HG02623 (cell line): ENCODE measurements around the gene CRTC2.

Experiments
- ATAC-seq: cut with Tn5 transposase; IDR thresholded peaks from one replicate; pipeline ENCODE4 v1.9.1; 2021; ENCODE audit warnings: moderate library complexity; ENCODE audit not compliant: unreplicated experiment

Gene CRTC2

GRCh38 chr1:153973525-153973924 lies 15.1 kb upstream of the CRTC2 start:
- no peak for ATAC-seq

- ATAC-seq = no peak
These were observed 14.7 kb upstream of the CRTC2 start for GRCh38 chr1:153973071-153973470.

- ATAC-seq = no peak
These were observed 11.9 kb upstream of the CRTC2 start for GRCh38 chr1:153970346-153970745.

- ATAC-seq = no peak
These were observed 10.6 kb upstream of the CRTC2 start for GRCh38 chr1:153968972-153969371.

GRCh38 chr1:153968408-153968807 lies 10.0 kb upstream of the CRTC2 start:
- ATAC-seq = no peak

- ATAC-seq = no peak
These were observed 9.6 kb upstream of the CRTC2 start for GRCh38 chr1:153968000-153968363.

- peak; percentile 59 for ATAC-seq
These were observed 8.9 kb upstream of the CRTC2 start, which contains the start of gene CREB3L4 for GRCh38 chr1:153967107-153967999. Gene CREB3L4 (plus strand): TSS chr1:153967902. CDS start chr1:153968526, 624 bp downstream.

- no peak for ATAC-seq
These were observed 5.5 kb upstream of the CRTC2 start for GRCh38 chr1:153963850-153964331.

- peak; percentile 43 for ATAC-seq
These were observed 4.8 kb upstream of the CRTC2 start, which contains the start of gene SLC39A1 for GRCh38 chr1:153963030-153963849. Gene SLC39A1 (minus strand): TSS chr1:153963537. CDS start chr1:153962715, 822 bp downstream.

GRCh38 chr1:153962088-153963029 lies 3.9 kb upstream of the CRTC2 start:
- no peak for ATAC-seq

GRCh38 chr1:153961421-153961820 lies 3.0 kb upstream of the CRTC2 start:
- no peak for ATAC-seq

- no peak for ATAC-seq
These were observed 1.8 kb upstream of the CRTC2 start for GRCh38 chr1:153960206-153960605.

GRCh38 chr1:153959454-153959853 lies 1.0 kb upstream of the CRTC2 start:
- ATAC-seq = no peak

GRCh38 chr1:153958961-153959260 lies 499 bp upstream of the CRTC2 start:
- ATAC-seq = no peak

- ATAC-seq = no peak
These were observed 685 bp downstream of the CRTC2 start for GRCh38 chr1:153957744-153958110.

GRCh38 chr1:153956997-153957715 lies 1.3 kb downstream of the CRTC2 start:
- ATAC-seq = no peak

GRCh38 chr1:153954826-153955225 lies 3.6 kb downstream of the CRTC2 start:
- ATAC-seq = no peak

GRCh38 chr1:153953859-153954365 lies 4.5 kb downstream of the CRTC2 start:
- no peak for ATAC-seq

- ATAC-seq = no peak
These were observed 6.6 kb downstream of the CRTC2 start for GRCh38 chr1:153951801-153952200.

- no peak for ATAC-seq
These were observed 7.2 kb downstream of the CRTC2 start for GRCh38 chr1:153951183-153951582.
